Esophagus (tissue), 2 donors: Measurements from ENCODE around the gene DOCK4. TPM values are rescaled to one million over a fixed set of nuclear protein-coding genes. Genes with fewer than 3 reads are reported as not detected.

ENCODE experiments used
- H3K27ac ChIP-seq, 2 donors: one replicate each; pipeline ENCODE4 v1.5.1; 2013; ENCODE audit warnings: low read depth in 2 of 2, mild to moderate bottlenecking in 2 of 2, inconsistent platforms in 1 of 2, low read length in 1 of 2, moderate library complexity in 1 of 2
- H3K27me3 ChIP-seq, 2 donors: one replicate each; pipeline ENCODE4 v1.6.1; 2013; ENCODE audit warnings: low read length in 2 of 2, control low read depth in 1 of 2, mild to moderate bottlenecking in 1 of 2; ENCODE audit not compliant: insufficient read depth in 2 of 2, control insufficient read depth in 1 of 2
- H3K36me3 ChIP-seq, 2 donors: one replicate each; pipeline ENCODE4 v1.6.1; 2013; ENCODE audit warnings: low read length in 1 of 2; ENCODE audit not compliant: control insufficient read depth in 2 of 2, insufficient read depth in 2 of 2
- H3K4me1 ChIP-seq, 2 donors: one replicate each; pipeline ENCODE4 v1.6.1; 2013; ENCODE audit warnings: low read length in 1 of 2; ENCODE audit not compliant: control insufficient read depth in 2 of 2, insufficient read depth in 2 of 2
- H3K4me3 ChIP-seq, 2 donors: one replicate each; pipeline ENCODE4 v1.5.1; 2013; ENCODE audit warnings: low read length in 2 of 2, mild to moderate bottlenecking in 2 of 2, low read depth in 1 of 2, moderate library complexity in 1 of 2
- H3K9me3 ChIP-seq, 2 donors: one replicate each; pipeline ENCODE4 v1.6.1; 2013; ENCODE audit warnings: mild to moderate bottlenecking in 2 of 2, low read depth in 1 of 2, low read length in 1 of 2, moderate library complexity in 1 of 2; ENCODE audit not compliant: control insufficient read depth in 2 of 2, insufficient read depth in 1 of 2
- WGBS, 2 donors: extraction: QIAGEN DNeasy Blood & Tissue Kit; methylation state at CpG; one replicate each; pipeline ENCODE4 v1.1.7; 2013; 5-methylcytosine and 5-hydroxymethylcytosine counted together
- polyA plus RNA-seq, 2 donors: library from polyadenylated mRNA; stranded (reverse); fragments of 200-250 nt; gene quantifications; one replicate each; pipeline ENCODE4 v1.2.3, GENCODE V29; 2013
- donor health status: healthy with polysubstance abuse.
- donor health status: Bipolar disorder and iron deficiency.

Gene DOCK4
- polyA plus RNA-seq, 2 donors, result 1.8 to 2.9 TPM

DNA sequence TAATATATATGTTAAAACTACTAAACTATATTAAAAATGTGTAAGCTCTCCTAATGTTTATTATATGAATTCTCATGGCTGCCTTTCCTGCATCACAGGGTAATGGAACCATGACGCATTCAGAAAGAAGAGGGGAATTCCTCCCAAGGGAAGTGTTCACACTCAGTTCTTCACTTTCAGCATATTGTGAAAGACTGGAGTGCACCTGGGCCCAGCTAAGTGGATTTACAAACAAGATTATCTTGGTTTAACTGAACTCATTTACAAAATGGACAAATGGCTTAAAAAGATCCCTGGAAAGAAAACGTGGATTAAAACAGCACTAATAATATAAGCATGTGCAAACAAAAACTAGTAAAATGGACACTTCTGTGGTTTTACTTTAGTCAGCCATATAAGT is 149.8 kb downstream of the DOCK4 start:
- H3K27ac ChIP-seq, result no peak overlapping the region
- WGBS, 2 donors, result 32 to 41% methylated on average over 2 of the region's 2 CpGs
- H3K4me1 ChIP-seq, result no peaks in the 10 kb centered on the region
- no peaks in the 10 kb centered on the region for H3K9me3 ChIP-seq
- H3K4me3 ChIP-seq, result no peak overlapping the region
- H3K36me3 ChIP-seq, result no peaks in the 10 kb centered on the region
- H3K27me3 ChIP-seq, result no peaks in the 10 kb centered on the region

DNA sequence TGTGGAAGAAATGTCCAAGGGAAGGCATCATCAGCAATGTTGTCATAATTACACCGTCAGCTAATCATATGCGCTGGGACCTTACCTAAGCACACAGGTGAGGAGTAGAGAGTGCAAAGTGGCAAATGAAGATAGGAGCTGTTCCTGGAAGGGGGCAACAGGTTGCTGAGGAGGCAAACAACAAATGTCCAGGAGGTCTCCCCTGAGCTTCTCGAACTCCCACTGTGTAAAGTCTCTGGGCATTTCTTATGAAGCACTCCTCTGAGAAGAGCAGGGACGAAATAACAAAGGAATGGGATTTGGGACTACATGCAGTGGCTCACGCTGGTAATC is 152.5 kb downstream of the DOCK4 start:
- no peak overlapping the region for H3K27ac ChIP-seq
- H3K4me3 ChIP-seq, result no peak overlapping the region
- WGBS, 2 donors, result 93 to 95% methylated on average over 5 of the region's 5 CpGs
- H3K4me1 ChIP-seq, result no peaks in the 10 kb centered on the region
- no peaks in the 10 kb centered on the region for H3K36me3 ChIP-seq
- no peaks in the 10 kb centered on the region for H3K27me3 ChIP-seq
- no peaks in the 10 kb centered on the region for H3K9me3 ChIP-seq

GRCh38 chr7:112052993-112053736 is 153.0 kb downstream of the DOCK4 start:
- H3K9me3 ChIP-seq, result no peaks in the 10 kb centered on the region
- H3K27me3 ChIP-seq, result no peaks in the 10 kb centered on the region
- H3K36me3 ChIP-seq, result no peaks in the 10 kb centered on the region
- 86 to 90% methylated on average over 1 of the region's 1 CpG for WGBS, 2 donors
- H3K4me1 ChIP-seq, result no peaks in the 10 kb centered on the region
- no peak overlapping the region for H3K4me3 ChIP-seq
- H3K27ac ChIP-seq, result no peak overlapping the region

GRCh38 chr7:112052498-112052897 is 153.7 kb downstream of the DOCK4 start:
- 80% methylated on average over 1 of the region's 1 CpG for WGBS, 2 donors
- no peaks in the 10 kb centered on the region for H3K36me3 ChIP-seq
- H3K27me3 ChIP-seq, result no peaks in the 10 kb centered on the region
- H3K4me3 ChIP-seq, result no peak overlapping the region
- H3K9me3 ChIP-seq, result peaks cover 0 to 3% of the 10 kb centered on the region in 2 donors
- H3K4me1 ChIP-seq, result no peaks in the 10 kb centered on the region
- H3K27ac ChIP-seq, result no peak overlapping the region

DNA sequence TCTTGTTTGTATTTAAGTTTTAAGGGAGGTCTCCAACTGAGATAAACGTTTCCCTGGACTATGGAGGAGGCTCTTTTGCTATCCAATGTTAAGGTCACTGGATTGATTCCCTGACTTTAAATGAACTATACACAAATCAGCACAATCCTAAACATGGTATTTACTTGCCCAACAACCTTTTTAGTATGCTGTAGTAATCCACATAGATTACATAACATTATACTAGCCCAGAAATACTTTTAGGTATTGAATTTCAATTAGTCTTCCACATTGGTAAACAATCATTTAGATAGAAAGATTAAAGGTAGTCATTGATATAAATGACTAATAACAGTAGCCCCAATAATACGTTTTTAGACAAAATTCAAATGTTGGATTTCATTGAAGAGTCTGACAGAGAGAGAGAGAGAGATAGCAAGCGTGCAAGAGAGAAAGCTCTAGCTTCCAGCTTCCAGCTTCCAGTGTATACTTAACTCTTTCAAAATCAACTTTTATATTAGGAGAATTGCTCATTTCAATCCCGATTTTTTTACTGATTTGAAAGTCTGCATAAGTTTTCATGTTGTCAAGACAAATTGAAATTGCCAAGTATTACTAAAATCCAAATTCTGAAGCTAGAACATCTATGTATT is 155.8 kb downstream of the DOCK4 start:
- Histone ChIP-seq H3K27ac (no peak overlapping the region), H3K36me3 (no peaks in the 10 kb centered on the region), H3K27me3 (no peaks in the 10 kb centered on the region), H3K4me3 (no peak overlapping the region), H3K9me3 (peaks cover 0 to 3% of the 10 kb centered on the region in 2 donors), H3K4me1 (no peaks in the 10 kb centered on the region)
- 51 to 52% methylated on average over 4 of the region's 4 CpGs for WGBS, 2 donors

- Histone ChIP-seq H3K4me3 (no peak overlapping the region), H3K4me1 (no peaks in the 10 kb centered on the region), H3K9me3 (peaks cover 0 to 3% of the 10 kb centered on the region in 2 donors), H3K36me3 (no peaks in the 10 kb centered on the region), H3K27ac (no peak overlapping the region), H3K27me3 (no peaks in the 10 kb centered on the region)
- WGBS, 2 donors, result 82 to 85% methylated on average over 2 of the region's 2 CpGs
Observed at GRCh38 chr7:112049555-112050249, 156.5 kb downstream of the DOCK4 start.

- H3K9me3 ChIP-seq, result peaks cover 0 to 3% of the 10 kb centered on the region in 2 donors
- H3K27me3 ChIP-seq, result no peaks in the 10 kb centered on the region
- H3K36me3 ChIP-seq, result no peaks in the 10 kb centered on the region
- no peak overlapping the region for H3K27ac ChIP-seq
- H3K4me3 ChIP-seq, result no peak overlapping the region
- WGBS, 2 donors, result 80 to 90% methylated on average over 2 of the region's 2 CpGs
- no peaks in the 10 kb centered on the region for H3K4me1 ChIP-seq
Observed at GRCh38 chr7:112047421-112047820, 158.8 kb downstream of the DOCK4 start.

- Histone ChIP-seq H3K27ac (no peak overlapping the region), H3K36me3 (peaks cover 0 to 3% of the 10 kb centered on the region in 2 donors), H3K4me3 (no peak overlapping the region), H3K4me1 (peaks cover 0 to 2% of the 10 kb centered on the region in 2 donors), H3K27me3 (no peaks in the 10 kb centered on the region), H3K9me3 (peaks cover 0 to 3% of the 10 kb centered on the region in 2 donors)
Observed at GRCh38 chr7:112045222-112045621, 161.0 kb downstream of the DOCK4 start.

- H3K27ac ChIP-seq, result no peak overlapping the region
Observed at GRCh38 chr7:112042631-112043030, 163.6 kb downstream of the DOCK4 start.

More at GRCh38 chr7:112042631-112043030, 163.6 kb downstream of the DOCK4 start:
- WGBS, 2 donors, result 95 to 97% methylated on average over 8 of the region's 8 CpGs
- peaks cover 0 to 3% of the 10 kb centered on the region in 2 donors for H3K36me3 ChIP-seq
- peaks cover 0 to 1% of the 10 kb centered on the region in 2 donors for H3K9me3 ChIP-seq
- H3K4me1 ChIP-seq, result peaks cover 0 to 2% of the 10 kb centered on the region in 2 donors
- no peaks in the 10 kb centered on the region for H3K27me3 ChIP-seq
- H3K4me3 ChIP-seq, result no peak overlapping the region
